ENCODE measurements around the gene ERBB4. TPM values are rescaled to one million over a fixed set of nuclear protein-coding genes. Genes with fewer than 3 reads are reported as not detected.

Gene ERBB4
- polyA plus RNA-seq, 6 donors from 2014 or later = not detected

GRCh38 chr2:211837206-211837605 lies 701.4 kb downstream of the ERBB4 start:
- ATAC-seq (ENCODE audit: low read depth in 2 of 2) (no peak), DNase-seq (no peak)
- H3K36me3 Mint-ChIP-seq = no peaks in the 10 kb centered on the region
- no peak overlapping the region for H3K27ac Mint-ChIP-seq
- H3K9me3 Mint-ChIP-seq = peaks cover 0 to 4% (median 0%) of the 10 kb centered on the region in 7 donors
- H3K4me1 Mint-ChIP-seq = no peaks in the 10 kb centered on the region
- no peak overlapping the region for H3K4me3 Mint-ChIP-seq
- H3K27me3 Mint-ChIP-seq = no peaks in the 10 kb centered on the region

GRCh38 chr2:211836409-211836808 lies 702.2 kb downstream of the ERBB4 start:
- Mint-ChIP-seq H3K27me3 (no peaks in the 10 kb centered on the region), H3K36me3 (no peaks in the 10 kb centered on the region), H3K9me3 (peaks cover 0 to 4% (median 0%) of the 10 kb centered on the region in 7 donors), H3K4me1 (no peaks in the 10 kb centered on the region), H3K27ac (no peak overlapping the region), H3K4me3 (no peak overlapping the region)
- no peak for ATAC-seq (ENCODE audit: low read depth in 2 of 2)
- no peak for DNase-seq

DNA sequence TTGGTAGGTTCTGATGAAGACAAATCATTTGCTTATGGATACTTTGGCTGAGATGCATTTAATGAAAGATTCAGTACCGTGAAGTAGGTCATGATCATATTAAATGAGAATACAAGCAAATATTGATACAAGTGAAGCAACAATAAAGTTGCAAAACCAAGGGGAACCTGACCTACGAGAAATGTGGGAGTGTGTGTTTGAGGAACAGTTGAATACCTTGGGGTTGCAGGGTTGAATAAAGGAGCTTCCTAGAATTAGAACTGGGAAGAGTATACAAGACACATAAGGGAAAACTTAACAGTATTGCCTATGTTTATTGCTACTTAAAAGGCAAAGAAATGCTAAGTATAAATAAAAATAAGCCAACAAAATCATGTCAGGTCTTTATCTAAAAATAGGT lies 702.9 kb downstream of the ERBB4 start:
- Mint-ChIP-seq H3K27me3 (no peaks in the 10 kb centered on the region), H3K36me3 (no peaks in the 10 kb centered on the region), H3K9me3 (peaks cover 0 to 4% (median 0%) of the 10 kb centered on the region in 7 donors), H3K27ac (no peak overlapping the region), H3K4me1 (no peaks in the 10 kb centered on the region), H3K4me3 (no peak overlapping the region)
- no peak for DNase-seq
- ATAC-seq (ENCODE audit: low read depth in 2 of 2) = no peak

- no peak overlapping the region for H3K4me3 Mint-ChIP-seq
- no peak for DNase-seq
- no peaks in the 10 kb centered on the region for H3K9me3 Mint-ChIP-seq
- H3K36me3 Mint-ChIP-seq = no peaks in the 10 kb centered on the region
- H3K27me3 Mint-ChIP-seq = no peaks in the 10 kb centered on the region
- H3K27ac Mint-ChIP-seq = no peak overlapping the region
- H3K4me1 Mint-ChIP-seq = no peaks in the 10 kb centered on the region
- no peak for ATAC-seq (ENCODE audit: low read depth in 2 of 2)
These were observed 704.9 kb downstream of the ERBB4 start for GRCh38 chr2:211833582-211834279.

GRCh38 chr2:211829725-211830124 lies 708.9 kb downstream of the ERBB4 start:
- no peak overlapping the region for H3K4me3 Mint-ChIP-seq
- H3K9me3 Mint-ChIP-seq = no peaks in the 10 kb centered on the region
- no peaks in the 10 kb centered on the region for H3K27me3 Mint-ChIP-seq
- DNase-seq (no peak), ATAC-seq (ENCODE audit: low read depth in 2 of 2) (no peak)
- H3K36me3 Mint-ChIP-seq = no peaks in the 10 kb centered on the region
- peak overlapping the region in 1 of 6 donors; percentile 16 for H3K27ac Mint-ChIP-seq
- no peaks in the 10 kb centered on the region for H3K4me1 Mint-ChIP-seq

GRCh38 chr2:211823886-211824479 lies 714.6 kb downstream of the ERBB4 start:
- Mint-ChIP-seq H3K27ac (no peak overlapping the region), H3K4me3 (no peak overlapping the region), H3K4me1 (no peaks in the 10 kb centered on the region), H3K9me3 (peaks cover 0 to 18% (median 4%) of the 10 kb centered on the region in 7 donors), H3K36me3 (no peaks in the 10 kb centered on the region), H3K27me3 (no peaks in the 10 kb centered on the region)
- DNase-seq (no peak), ATAC-seq (ENCODE audit: low read depth in 2 of 2) (no peak)

DNA sequence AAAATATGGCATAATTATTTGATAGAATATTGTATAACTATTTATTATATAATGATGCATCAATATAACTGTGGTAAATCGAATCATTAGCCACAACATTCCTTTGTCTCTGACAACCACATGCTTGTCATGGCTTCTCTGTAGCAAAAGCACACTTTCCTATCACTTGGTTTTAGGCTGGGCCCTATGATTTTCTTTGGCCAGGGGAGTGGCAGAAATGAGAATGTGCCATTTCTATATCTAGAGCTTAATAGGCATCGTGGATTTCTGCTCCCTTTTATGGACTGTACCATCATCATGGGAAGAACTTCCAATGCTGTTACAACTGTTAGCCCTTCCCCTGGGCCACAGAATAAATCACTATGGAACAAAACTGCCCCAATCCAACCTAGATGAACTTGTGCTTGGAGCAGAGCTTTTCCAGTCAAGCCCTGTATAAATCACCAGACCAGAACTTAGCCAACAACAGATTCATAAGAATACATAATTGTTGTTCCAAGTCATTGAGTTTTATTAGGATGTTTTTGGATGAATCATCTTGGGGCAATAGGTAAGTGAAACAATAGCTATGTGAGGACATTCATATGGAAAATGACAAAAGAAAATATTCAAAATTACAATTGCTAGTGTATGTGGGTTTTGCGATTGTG lies 715.8 kb downstream of the ERBB4 start:
- Mint-ChIP-seq H3K9me3 (peaks cover 0 to 18% (median 4%) of the 10 kb centered on the region in 7 donors), H3K4me1 (no peaks in the 10 kb centered on the region), H3K4me3 (no peak overlapping the region), H3K27ac (no peak overlapping the region), H3K36me3 (no peaks in the 10 kb centered on the region), H3K27me3 (no peaks in the 10 kb centered on the region)
- DNase-seq = no peak
- ATAC-seq (ENCODE audit: low read depth in 2 of 2) = no peak

GRCh38 chr2:211816754-211817153 lies 721.8 kb downstream of the ERBB4 start:
- Mint-ChIP-seq H3K4me1 (no peaks in the 10 kb centered on the region), H3K27me3 (no peaks in the 10 kb centered on the region), H3K4me3 (no peak overlapping the region), H3K27ac (no peak overlapping the region), H3K36me3 (no peaks in the 10 kb centered on the region), H3K9me3 (peaks cover 0 to 16% (median 2%) of the 10 kb centered on the region in 7 donors)
- DNase-seq (no peak), ATAC-seq (ENCODE audit: low read depth in 2 of 2) (no peak)

GRCh38 chr2:211812587-211812986 lies 726.0 kb downstream of the ERBB4 start:
- no peak overlapping the region for H3K4me3 Mint-ChIP-seq
- ATAC-seq (ENCODE audit: low read depth in 2 of 2) = no peak

DNA sequence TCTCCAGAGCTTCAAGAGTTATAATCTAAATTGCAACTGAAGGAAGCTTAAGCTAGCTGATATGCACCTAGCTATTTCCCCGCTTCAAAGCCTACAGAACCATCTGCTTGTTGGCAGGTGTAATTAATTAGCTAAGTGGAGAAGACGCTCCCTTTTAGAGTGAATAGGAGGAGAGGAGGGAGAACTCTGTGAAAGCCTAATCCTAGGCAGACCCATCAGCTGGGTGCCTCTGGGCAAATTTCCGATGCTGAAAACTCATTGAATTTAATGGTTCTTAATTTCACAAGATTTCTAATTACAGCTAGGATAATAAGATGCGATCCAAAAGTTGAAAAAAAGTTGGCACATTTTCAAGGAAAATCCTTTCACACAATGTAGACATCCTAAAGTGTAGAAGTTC lies 735.9 kb downstream of the ERBB4 start:
- Mint-ChIP-seq H3K4me3 (no peak overlapping the region), H3K27me3 (no peaks in the 10 kb centered on the region), H3K36me3 (no peaks in the 10 kb centered on the region), H3K9me3 (peaks cover 0 to 4% (median 0%) of the 10 kb centered on the region in 7 donors), H3K4me1 (no peaks in the 10 kb centered on the region), H3K27ac (no peak overlapping the region)
- DNase-seq (no peak), ATAC-seq (ENCODE audit: low read depth in 2 of 2) (no peak)

More at GRCh38 chr2:211812587-211812986, 726.0 kb downstream of the ERBB4 start:
- Mint-ChIP-seq H3K9me3 (peaks cover 0 to 4% (median 0%) of the 10 kb centered on the region in 7 donors), H3K36me3 (no peaks in the 10 kb centered on the region), H3K27ac (no peak overlapping the region), H3K27me3 (no peaks in the 10 kb centered on the region), H3K4me1 (no peaks in the 10 kb centered on the region)
- DNase-seq = no peak

GRCh38 chr2:211800001-211800400 lies 738.6 kb downstream of the ERBB4 start:
- DNase-seq = no peak
- Mint-ChIP-seq H3K9me3 (peaks cover 0 to 4% (median 0%) of the 10 kb centered on the region in 7 donors), H3K4me1 (no peaks in the 10 kb centered on the region), H3K27me3 (no peaks in the 10 kb centered on the region), H3K27ac (peak overlapping the region in 1 of 6 donors; percentile 9), H3K4me3 (no peak overlapping the region), H3K36me3 (no peaks in the 10 kb centered on the region)
- ATAC-seq (ENCODE audit: low read depth in 2 of 2) = no peak

GRCh38 chr2:211798868-211799267 lies 739.7 kb downstream of the ERBB4 start:
- ATAC-seq (ENCODE audit: low read depth in 2 of 2) = no peak
- H3K27me3 Mint-ChIP-seq = no peaks in the 10 kb centered on the region

DNA sequence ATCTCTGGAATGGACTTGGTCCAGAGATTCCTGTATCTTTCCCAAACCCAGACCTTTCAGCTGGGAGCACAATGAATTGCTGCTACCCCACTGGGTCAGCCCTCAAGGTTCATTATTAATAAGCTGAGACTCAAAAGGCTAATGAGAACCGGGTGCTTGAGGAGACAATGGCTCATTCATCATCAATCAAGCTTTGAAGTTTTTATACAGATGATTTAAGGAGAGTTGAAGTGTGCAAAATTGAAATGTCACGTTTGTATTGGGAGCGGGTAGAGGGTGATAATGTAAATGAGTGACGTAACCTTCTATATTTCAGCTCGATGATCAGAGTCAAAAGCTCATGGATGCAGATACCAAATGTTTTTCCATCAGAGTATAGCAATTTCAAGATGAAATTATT lies 744.9 kb downstream of the ERBB4 start:
- Mint-ChIP-seq H3K4me1 (no peaks in the 10 kb centered on the region), H3K27me3 (no peaks in the 10 kb centered on the region), H3K27ac (no peak overlapping the region), H3K9me3 (peaks cover 0 to 3% (median 0%) of the 10 kb centered on the region in 7 donors), H3K4me3 (no peak overlapping the region), H3K36me3 (no peaks in the 10 kb centered on the region)
- DNase-seq (no peak), ATAC-seq (ENCODE audit: low read depth in 2 of 2) (no peak)

More at GRCh38 chr2:211798868-211799267, 739.7 kb downstream of the ERBB4 start:
- no peak overlapping the region for H3K27ac Mint-ChIP-seq
- no peaks in the 10 kb centered on the region for H3K4me1 Mint-ChIP-seq
- H3K36me3 Mint-ChIP-seq = no peaks in the 10 kb centered on the region
- DNase-seq = no peak
- no peak overlapping the region for H3K4me3 Mint-ChIP-seq
- H3K9me3 Mint-ChIP-seq = peaks cover 0 to 1% (median 0%) of the 10 kb centered on the region in 7 donors

GRCh38 chr2:211789982-211790381 lies 748.6 kb downstream of the ERBB4 start:
- no peak overlapping the region for H3K27ac Mint-ChIP-seq
- no peaks in the 10 kb centered on the region for H3K27me3 Mint-ChIP-seq
- H3K4me3 Mint-ChIP-seq = no peak overlapping the region
- peaks cover 0 to 3% (median 0%) of the 10 kb centered on the region in 7 donors for H3K9me3 Mint-ChIP-seq
- H3K4me1 Mint-ChIP-seq = no peaks in the 10 kb centered on the region
- H3K36me3 Mint-ChIP-seq = no peaks in the 10 kb centered on the region
- ATAC-seq (ENCODE audit: low read depth in 2 of 2) (no peak), DNase-seq (no peak)

Data from naive B cell (primary cell).